Measurements from ENCODE around the gene DUS2.

DNA sequence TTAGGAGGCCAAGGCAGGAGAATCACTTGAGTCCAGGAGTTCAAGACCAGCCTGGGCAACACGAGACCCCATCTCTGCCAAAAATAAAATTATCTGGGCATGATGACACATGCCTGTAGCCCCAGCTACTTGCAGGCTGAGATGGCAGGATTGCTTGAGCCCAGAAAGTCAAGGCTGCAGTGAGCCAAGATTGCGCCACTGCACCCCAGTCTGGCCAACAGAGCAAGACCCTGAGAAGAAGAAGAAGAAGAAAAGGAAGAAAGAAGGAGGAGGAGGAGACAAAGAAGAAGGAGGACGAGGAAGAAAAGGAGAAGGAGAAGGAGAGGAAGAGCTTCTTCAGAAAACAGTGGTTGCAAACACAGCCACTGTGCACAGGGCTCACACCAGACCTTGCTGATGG, 34.4 kb upstream of the DUS2 start:
- TF ChIP-seq, protein P1, sequence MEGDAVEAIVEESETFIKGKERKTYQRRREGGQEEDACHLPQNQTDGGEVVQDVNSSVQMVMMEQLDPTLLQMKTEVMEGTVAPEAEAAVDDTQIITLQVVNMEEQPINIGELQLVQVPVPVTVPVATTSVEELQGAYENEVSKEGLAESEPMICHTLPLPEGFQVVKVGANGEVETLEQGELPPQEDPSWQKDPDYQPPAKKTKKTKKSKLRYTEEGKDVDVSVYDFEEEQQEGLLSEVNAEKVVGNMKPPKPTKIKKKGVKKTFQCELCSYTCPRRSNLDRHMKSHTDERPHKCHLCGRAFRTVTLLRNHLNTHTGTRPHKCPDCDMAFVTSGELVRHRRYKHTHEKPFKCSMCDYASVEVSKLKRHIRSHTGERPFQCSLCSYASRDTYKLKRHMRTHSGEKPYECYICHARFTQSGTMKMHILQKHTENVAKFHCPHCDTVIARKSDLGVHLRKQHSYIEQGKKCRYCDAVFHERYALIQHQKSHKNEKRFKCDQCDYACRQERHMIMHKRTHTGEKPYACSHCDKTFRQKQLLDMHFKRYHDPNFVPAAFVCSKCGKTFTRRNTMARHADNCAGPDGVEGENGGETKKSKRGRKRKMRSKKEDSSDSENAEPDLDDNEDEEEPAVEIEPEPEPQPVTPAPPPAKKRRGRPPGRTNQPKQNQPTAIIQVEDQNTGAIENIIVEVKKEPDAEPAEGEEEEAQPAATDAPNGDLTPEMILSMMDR (IDR thresholded peaks at IDR 0.05): no peak
- TF ChIP-seq ZFX (IDR thresholded peaks at IDR 0.05; ENCODE audit: borderline replicate concordance): no peak
